ENCODE results near the gene TRMT2A.

GRCh38 chr22:20118300-20119020 is 1.4 kb upstream of the TRMT2A start:
- TF ChIP-seq CTCF (IDR thresholded peaks at IDR 0.05; ENCODE audit: borderline replicate concordance, extremely low read depth, low read length, poor library complexity, severe bottlenecking) (no peak), EZH2 (IDR thresholded peaks at IDR 0.05; ENCODE audit: borderline replicate concordance, low read depth, low read length, severe bottlenecking) (no peak)
